ENCODE measurements around the gene SLC24A3. TPM values are rescaled to one million over a fixed set of nuclear protein-coding genes. Genes with fewer than 3 reads are reported as not detected.

Gene SLC24A3
- total RNA-seq, 4 donors from 2014 or later = 2.3 to 6.9 (median 5.4) TPM

- intact Hi-C loops (cut with DNase I; ENCODE audit: low total_unique reads) = no loop called here
- 85 to 95% methylated on average over 2 of the region's 2 CpGs for WGBS, 2 donors
- no peak overlapping the region for H3K4me3 ChIP-seq (ENCODE audit: low read depth, poor library complexity, severe bottlenecking)
- TF ChIP-seq POLR2A (IDR thresholded peaks at IDR 0.05) (no peak), CTCF (IDR thresholded peaks at IDR 0.05) (no peak)
- no peak for DNase-seq (ENCODE audit: low spot score in 2 of 2)
These were observed 334.2 kb downstream of the SLC24A3 start for GRCh38 chr20:19546648-19547047.

GRCh38 chr20:19547547-19547946 lies 335.1 kb downstream of the SLC24A3 start:
- no peak for DNase-seq (ENCODE audit: low spot score in 2 of 2)
- no peak overlapping the region for H3K4me3 ChIP-seq (ENCODE audit: low read depth, poor library complexity, severe bottlenecking)
- WGBS, 2 donors = 67 to 70% methylated on average over 4 of the region's 4 CpGs
- intact Hi-C loops (cut with DNase I; ENCODE audit: low total_unique reads) = no loop called here
- no peak for TF ChIP-seq CTCF (IDR thresholded peaks at IDR 0.05)
- TF ChIP-seq POLR2A (IDR thresholded peaks at IDR 0.05) = no peak

- TF ChIP-seq POLR2A (IDR thresholded peaks at IDR 0.05) (no peak), CTCF (IDR thresholded peaks at IDR 0.05) (no peak)
- intact Hi-C loops (cut with DNase I; ENCODE audit: low total_unique reads) = no loop called here
- DNase-seq (ENCODE audit: low spot score in 2 of 2) = no peak
- H3K4me3 ChIP-seq (ENCODE audit: low read depth, poor library complexity, severe bottlenecking) = no peak overlapping the region
These were observed 337.5 kb downstream of the SLC24A3 start for GRCh38 chr20:19549896-19550295.

GRCh38 chr20:19552221-19553180 lies 340.1 kb downstream of the SLC24A3 start:
- intact Hi-C loops (cut with DNase I; ENCODE audit: low total_unique reads) = no loop called here
- DNase-seq (ENCODE audit: low spot score in 2 of 2) = peak in 1 of 2 donors; percentile 26
- TF ChIP-seq POLR2A (IDR thresholded peaks at IDR 0.05) (no peak), CTCF (IDR thresholded peaks at IDR 0.05) (no peak)
- WGBS, 2 donors = 45 to 51% methylated on average over 9 of the region's 9 CpGs
- H3K4me3 ChIP-seq (ENCODE audit: low read depth, poor library complexity, severe bottlenecking) = no peak overlapping the region

- DNase-seq (ENCODE audit: low spot score in 2 of 2) = no peak
- TF ChIP-seq CTCF (IDR thresholded peaks at IDR 0.05) (no peak), POLR2A (IDR thresholded peaks at IDR 0.05) (no peak)
- intact Hi-C loops (cut with DNase I; ENCODE audit: low total_unique reads) = no loop called here
- H3K4me3 ChIP-seq (ENCODE audit: low read depth, poor library complexity, severe bottlenecking) = no peak overlapping the region
- WGBS, 2 donors = 94 to 95% methylated on average over 1 of the region's 1 CpG
These were observed 342.2 kb downstream of the SLC24A3 start for GRCh38 chr20:19554666-19555065.
